Skin of body (tissue), 2 donors: Measurements from ENCODE around the gene LCLAT1. TPM values are rescaled to one million over a fixed set of nuclear protein-coding genes. Genes with fewer than 3 reads are reported as not detected.

Source experiments
- DNase-seq: peaks from one replicate; lab custom pipeline; 2025; lab: John Stamatoyannopoulos, UW
- total RNA-seq: library from RNA; depleted of rRNA; stranded (reverse); fragments of >200 nt; gene quantifications from one replicate; pipeline ENCODE4 v1.2.3, GENCODE V29; 2014

The LCLAT1 gene
- total RNA-seq, result 14.5 TPM

- peak; percentile 61 for DNase-seq
Measured at GRCh38 chr2:30447149-30448045, at the start of gene LCLAT1. TSS of gene LCLAT1 (plus strand) at chr2:30447246. CDS start at chr2:30525591, 78,345 bp downstream.

GRCh38 chr2:30398084-30398873 lies 48.8 kb upstream of the LCLAT1 start:
- DNase-seq, result no peak

- DNase-seq, result no peak
Measured at GRCh38 chr2:30400151-30400954, 46.7 kb upstream of the LCLAT1 start.

- no peak for DNase-seq
Measured at GRCh38 chr2:30402441-30403182, 44.4 kb upstream of the LCLAT1 start.

- DNase-seq, result no peak
Measured at GRCh38 chr2:30403592-30404312, 43.3 kb upstream of the LCLAT1 start.

- peak; percentile 93 for DNase-seq
Measured at GRCh38 chr2:30404319-30405259, 42.5 kb upstream of the LCLAT1 start.

- no peak for DNase-seq
Measured at GRCh38 chr2:30405260-30405605, 41.8 kb upstream of the LCLAT1 start.

GRCh38 chr2:30406853-30407252 lies 40.2 kb upstream of the LCLAT1 start:
- no peak for DNase-seq

GRCh38 chr2:30408961-30409387 lies 38.1 kb upstream of the LCLAT1 start:
- no peak for DNase-seq

- no peak for DNase-seq
Measured at GRCh38 chr2:30410217-30410616, 36.8 kb upstream of the LCLAT1 start.

- peak; percentile 80 for DNase-seq
Measured at GRCh38 chr2:30412047-30412683, 34.9 kb upstream of the LCLAT1 start.

- peak; percentile 70 for DNase-seq
Measured at GRCh38 chr2:30412684-30413570, 34.1 kb upstream of the LCLAT1 start.

GRCh38 chr2:30414961-30415360 lies 32.1 kb upstream of the LCLAT1 start:
- no peak for DNase-seq

- DNase-seq, result peak; percentile 21
Measured at GRCh38 chr2:30417253-30417652, 29.8 kb upstream of the LCLAT1 start.

GRCh38 chr2:30421026-30421603 lies 25.9 kb upstream of the LCLAT1 start:
- no peak for DNase-seq

GRCh38 chr2:30421604-30422443 lies 25.2 kb upstream of the LCLAT1 start:
- DNase-seq, result peak; percentile 90
